ENCODE results near the gene CHP1.

Gene CHP1

DNA sequence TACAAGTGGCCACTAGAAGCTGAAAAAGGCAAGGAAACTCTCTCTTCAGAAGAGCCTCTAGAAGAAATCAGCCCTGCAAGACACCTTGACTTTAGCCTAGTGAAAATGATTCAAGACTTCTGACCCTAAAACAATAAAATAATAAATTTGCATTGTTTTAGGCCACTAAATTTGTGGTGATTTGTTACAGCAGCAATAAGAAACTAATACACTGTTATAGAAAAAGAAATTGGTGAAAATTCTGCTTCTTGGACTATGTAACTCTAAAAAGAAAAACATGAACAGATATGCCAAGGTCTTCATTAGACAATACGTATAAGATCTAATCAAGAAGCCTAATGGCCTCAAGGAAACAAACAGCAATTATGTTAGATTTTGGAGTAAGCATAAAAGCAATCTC, 36.6 kb upstream of the CHP1 start:
- H3K4me2 ChIP-seq (ENCODE audit: low read length): no peak overlapping the region
- H3K27ac ChIP-seq (ENCODE audit: low read depth, low read length, poor library complexity, severe bottlenecking): no peak overlapping the region
- no peaks in the 10 kb centered on the region for H3K79me2 ChIP-seq (ENCODE audit: insufficient read depth, low read length)
- no peaks in the 10 kb centered on the region; the same call in 1 of the 2 replicates for H3K36me3 ChIP-seq (ENCODE audit: insufficient read depth, low read length)
- H2AFZ ChIP-seq (ENCODE audit: low read length): no peak overlapping the region
- no peaks in the 10 kb centered on the region for H3K4me1 ChIP-seq (ENCODE audit: insufficient read depth, low read length, severe bottlenecking)
- H3F3A ChIP-seq (ENCODE audit: insufficient read depth, low read length): no peaks in the 10 kb centered on the region
- no peaks in the 10 kb centered on the region for H4K20me1 ChIP-seq (ENCODE audit: insufficient read depth, low read length)
- no peaks in the 10 kb centered on the region for H3K27me3 ChIP-seq (ENCODE audit: insufficient read depth, low read length)
- no peaks in the 10 kb centered on the region for H3K9me2 ChIP-seq (ENCODE audit: low read depth, low read length)
- TF ChIP-seq, protein P1, sequence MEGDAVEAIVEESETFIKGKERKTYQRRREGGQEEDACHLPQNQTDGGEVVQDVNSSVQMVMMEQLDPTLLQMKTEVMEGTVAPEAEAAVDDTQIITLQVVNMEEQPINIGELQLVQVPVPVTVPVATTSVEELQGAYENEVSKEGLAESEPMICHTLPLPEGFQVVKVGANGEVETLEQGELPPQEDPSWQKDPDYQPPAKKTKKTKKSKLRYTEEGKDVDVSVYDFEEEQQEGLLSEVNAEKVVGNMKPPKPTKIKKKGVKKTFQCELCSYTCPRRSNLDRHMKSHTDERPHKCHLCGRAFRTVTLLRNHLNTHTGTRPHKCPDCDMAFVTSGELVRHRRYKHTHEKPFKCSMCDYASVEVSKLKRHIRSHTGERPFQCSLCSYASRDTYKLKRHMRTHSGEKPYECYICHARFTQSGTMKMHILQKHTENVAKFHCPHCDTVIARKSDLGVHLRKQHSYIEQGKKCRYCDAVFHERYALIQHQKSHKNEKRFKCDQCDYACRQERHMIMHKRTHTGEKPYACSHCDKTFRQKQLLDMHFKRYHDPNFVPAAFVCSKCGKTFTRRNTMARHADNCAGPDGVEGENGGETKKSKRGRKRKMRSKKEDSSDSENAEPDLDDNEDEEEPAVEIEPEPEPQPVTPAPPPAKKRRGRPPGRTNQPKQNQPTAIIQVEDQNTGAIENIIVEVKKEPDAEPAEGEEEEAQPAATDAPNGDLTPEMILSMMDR (IDR thresholded peaks at IDR 0.05; ENCODE audit: low read length): no peak
- TF ChIP-seq EZH2 (IDR thresholded peaks at IDR 0.05; ENCODE audit: borderline replicate concordance, low read length): no peak
- no peak overlapping the region for H3K9ac ChIP-seq (ENCODE audit: low read length)
- H3K4me3 ChIP-seq (ENCODE audit: low read depth, low read length, poor library complexity, severe bottlenecking): no peak overlapping the region
- no peaks in the 10 kb centered on the region for H3K9me3 ChIP-seq (ENCODE audit: low read length)

DNA sequence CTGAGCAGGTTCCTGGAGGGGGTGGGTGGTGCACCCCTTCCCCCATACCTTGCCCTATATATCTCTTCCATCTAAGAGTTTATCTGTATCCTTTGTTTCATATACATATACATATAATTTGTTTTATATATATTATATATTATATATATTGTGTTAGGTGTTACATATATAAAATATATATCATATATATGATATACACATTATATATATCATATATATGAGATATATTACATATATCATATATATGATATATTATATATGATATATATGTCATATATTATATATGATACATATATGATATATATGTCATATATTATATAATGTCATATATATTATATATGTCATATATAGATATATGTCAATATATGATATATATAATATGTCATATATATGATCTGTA, 31.6 kb upstream of the CHP1 start:
- Histone ChIP-seq H3K36me3 (ENCODE audit: insufficient read depth, low read length) (no peaks in the 10 kb centered on the region; the same call in 1 of the 2 replicates), H2AFZ (ENCODE audit: low read length) (no peak overlapping the region), H3K4me3 (ENCODE audit: low read depth, low read length, poor library complexity, severe bottlenecking) (no peak overlapping the region), H3K9ac (ENCODE audit: low read length) (no peak overlapping the region), H3K9me3 (ENCODE audit: low read length) (no peaks in the 10 kb centered on the region), H3K79me2 (ENCODE audit: insufficient read depth, low read length) (no peaks in the 10 kb centered on the region), H3K27ac (ENCODE audit: low read depth, low read length, poor library complexity, severe bottlenecking) (no peak overlapping the region), H3K27me3 (ENCODE audit: insufficient read depth, low read length) (no peaks in the 10 kb centered on the region), H4K20me1 (ENCODE audit: insufficient read depth, low read length) (no peaks in the 10 kb centered on the region), H3K4me2 (ENCODE audit: low read length) (no peak overlapping the region), H3F3A (ENCODE audit: insufficient read depth, low read length) (no peaks in the 10 kb centered on the region), H3K9me2 (ENCODE audit: low read depth, low read length) (no peaks in the 10 kb centered on the region), H3K4me1 (ENCODE audit: insufficient read depth, low read length, severe bottlenecking) (no peaks in the 10 kb centered on the region)
- TF ChIP-seq, protein P1 (IDR thresholded peaks at IDR 0.05; ENCODE audit: low read length): no peak
- no peak for TF ChIP-seq EZH2 (IDR thresholded peaks at IDR 0.05; ENCODE audit: borderline replicate concordance, low read length)

DNA sequence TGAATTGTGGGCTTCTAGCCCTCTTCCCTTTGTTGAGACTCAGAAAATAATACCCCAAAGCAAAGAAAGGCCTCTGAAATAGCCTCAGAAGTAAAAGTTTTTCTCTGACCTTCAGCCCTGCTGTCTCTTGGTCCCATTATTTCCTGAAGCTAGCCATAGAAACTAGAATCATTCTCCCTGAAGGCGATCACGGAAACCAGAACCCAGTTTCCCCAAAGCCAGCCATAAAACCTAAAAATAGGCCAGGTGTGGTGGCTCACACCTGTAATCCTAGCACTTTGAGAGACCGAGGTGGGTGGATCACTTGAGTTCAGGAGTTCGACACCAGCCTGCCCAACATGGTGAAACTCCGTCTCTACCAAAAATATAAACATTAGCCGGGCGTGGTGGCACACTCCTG, 27.7 kb upstream of the CHP1 start:
- no peaks in the 10 kb centered on the region for H3K9me2 ChIP-seq (ENCODE audit: low read depth, low read length)
- no peak overlapping the region for H3K4me2 ChIP-seq (ENCODE audit: low read length)
- no peak overlapping the region for H2AFZ ChIP-seq (ENCODE audit: low read length)
- no peaks in the 10 kb centered on the region for H3K79me2 ChIP-seq (ENCODE audit: insufficient read depth, low read length)
- no peaks in the 10 kb centered on the region for H3K27me3 ChIP-seq (ENCODE audit: insufficient read depth, low read length)
- no peak overlapping the region for H3K9ac ChIP-seq (ENCODE audit: low read length)
- H3K9me3 ChIP-seq (ENCODE audit: low read length): no peaks in the 10 kb centered on the region
- H3K4me1 ChIP-seq (ENCODE audit: insufficient read depth, low read length, severe bottlenecking): no peaks in the 10 kb centered on the region
- no peaks in the 10 kb centered on the region for H4K20me1 ChIP-seq (ENCODE audit: insufficient read depth, low read length)
- no peak overlapping the region for H3K4me3 ChIP-seq (ENCODE audit: low read depth, low read length, poor library complexity, severe bottlenecking)
- no peaks in the 10 kb centered on the region for H3K36me3 ChIP-seq (ENCODE audit: insufficient read depth, low read length)
- TF ChIP-seq, protein P1 (IDR thresholded peaks at IDR 0.05; ENCODE audit: low read length): no peak
- TF ChIP-seq EZH2 (IDR thresholded peaks at IDR 0.05; ENCODE audit: borderline replicate concordance, low read length): no peak
- no peak overlapping the region for H3K27ac ChIP-seq (ENCODE audit: low read depth, low read length, poor library complexity, severe bottlenecking)
- H3F3A ChIP-seq (ENCODE audit: insufficient read depth, low read length): no peaks in the 10 kb centered on the region

Data from OCI-LY1 (cell line).